ENCODE data around the gene TAX1BP1.
A peak's percentile ranks its signal among the peaks of the same experiment; 100 is the strongest.

The TAX1BP1 gene

GRCh38 chr7:27739909-27740448 is at the start of gene TAX1BP1:
Gene TAX1BP1 (plus strand): TSS chr7:27740162. CDS start chr7:27748525, 8,363 bp downstream.
- peak; percentile 94 for DNase-seq (ENCODE audit: low spot score)

- no peak for DNase-seq (ENCODE audit: low spot score)
Measured at GRCh38 chr7:27690649-27691048, 49.3 kb upstream of the TAX1BP1 start.

GRCh38 chr7:27693794-27694193 is 46.2 kb upstream of the TAX1BP1 start:
- DNase-seq (ENCODE audit: low spot score) = no peak

GRCh38 chr7:27695096-27695495 is 44.9 kb upstream of the TAX1BP1 start:
- no peak for DNase-seq (ENCODE audit: low spot score)

- peak; percentile 79 for DNase-seq (ENCODE audit: low spot score)
Measured at GRCh38 chr7:27697861-27698430, 42.0 kb upstream of the TAX1BP1 start.

- no peak for DNase-seq (ENCODE audit: low spot score)
Measured at GRCh38 chr7:27699751-27700150, 40.2 kb upstream of the TAX1BP1 start.

- no peak for DNase-seq (ENCODE audit: low spot score)
Measured at GRCh38 chr7:27700501-27700900, 39.5 kb upstream of the TAX1BP1 start.

- no peak for DNase-seq (ENCODE audit: low spot score)
Measured at GRCh38 chr7:27703181-27703580, 36.8 kb upstream of the TAX1BP1 start.

- DNase-seq (ENCODE audit: low spot score) = no peak
Measured at GRCh38 chr7:27704422-27705199, 35.4 kb upstream of the TAX1BP1 start.

GRCh38 chr7:27705200-27705594 is 34.8 kb upstream of the TAX1BP1 start:
- no peak for DNase-seq (ENCODE audit: low spot score)

- DNase-seq (ENCODE audit: low spot score) = no peak
Measured at GRCh38 chr7:27708485-27708884, 31.5 kb upstream of the TAX1BP1 start.

- peak; percentile 39 for DNase-seq (ENCODE audit: low spot score)
Measured at GRCh38 chr7:27709137-27710075, 30.6 kb upstream of the TAX1BP1 start.

GRCh38 chr7:27712217-27712616 is 27.7 kb upstream of the TAX1BP1 start:
- DNase-seq (ENCODE audit: low spot score) = no peak

GRCh38 chr7:27714831-27715444 is 25.0 kb upstream of the TAX1BP1 start:
- DNase-seq (ENCODE audit: low spot score) = no peak

GRCh38 chr7:27723085-27723484 is 16.9 kb upstream of the TAX1BP1 start:
- DNase-seq (ENCODE audit: low spot score) = peak; percentile 21

GRCh38 chr7:27727058-27727457 is 12.9 kb upstream of the TAX1BP1 start:
- DNase-seq (ENCODE audit: low spot score) = no peak

- DNase-seq (ENCODE audit: low spot score) = no peak
Measured at GRCh38 chr7:27730112-27730511, 9.8 kb upstream of the TAX1BP1 start.

- DNase-seq (ENCODE audit: low spot score) = no peak
Measured at GRCh38 chr7:27734583-27734982, 5.4 kb upstream of the TAX1BP1 start.

GRCh38 chr7:27735165-27735564 is 4.8 kb upstream of the TAX1BP1 start:
- DNase-seq (ENCODE audit: low spot score) = no peak

- no peak for DNase-seq (ENCODE audit: low spot score)
Measured at GRCh38 chr7:27735831-27736230, 4.1 kb upstream of the TAX1BP1 start.

- DNase-seq (ENCODE audit: low spot score) = no peak
Measured at GRCh38 chr7:27737178-27737577, 2.8 kb upstream of the TAX1BP1 start.

GRCh38 chr7:27737616-27738015 is 2.3 kb upstream of the TAX1BP1 start:
- no peak for DNase-seq (ENCODE audit: low spot score)
